ENCODE measurements around the gene SATB2.

GRCh38 chr2:199430214-199430613, 27.5 kb downstream of the SATB2 start:
- TF ChIP-seq CTCF (IDR thresholded peaks at IDR 0.05) (no peak), ZFX (IDR thresholded peaks at IDR 0.05; ENCODE audit: borderline replicate concordance) (no peak)
